HCT116 (cell line): Measurements from ENCODE around the gene SIGLEC5. TPM values are rescaled to one million over a fixed set of nuclear protein-coding genes. Genes with fewer than 3 reads are reported as not detected.

ENCODE experiments used
- ATAC-seq: fragments of 200-7000 bp; cut with Tn5 transposase; 2 replicates; pipeline ENCODE4 v1.9.1; 2020; ENCODE audit warnings: mild to moderate bottlenecking, moderate library complexity
- BruUV-seq: library from RNA; stranded (reverse); fragments of 400-500 nt; replicated peaks from 2 replicates; lab custom pipeline; 2021; lab: Mats Ljungman, UMichigan
- CTCF ChIA-PET: fragments of 300-600 bp; sonication (Branson Sonifier 250); formaldehyde crosslinking; loops from one replicate; lab custom pipeline; 2021; ENCODE audit warnings: antibody characterized with exemption; lab: Charles Lee
- POLR2A ChIA-PET: fragments of 300-600, 350-600 bp; sonication (Branson Sonifier 250); formaldehyde crosslinking; loops from one replicate; lab custom pipeline; 2021; ENCODE audit warnings: antibody characterized with exemption; lab: Charles Lee
- RAD21 ChIA-PET, 2 experiments: fragments of 300-600 bp; sonication (Branson Sonifier 250); formaldehyde crosslinking; loops; one replicate each; lab custom pipeline; 2023; ENCODE audit warnings: low total read pairs in 2 of 2; ENCODE audit not compliant: uncharacterized antibody in 2 of 2, unreplicated experiment in 2 of 2, low non-redundant PET in 1 of 2; lab: Charles Lee
- DNase-seq: peaks from one replicate; pipeline ENCODE4 v3.0.0-alpha.2; 2010; ENCODE audit warnings: low read depth, low spot score
- H2AFZ ChIP-seq: fragments of 200-600 bp; shearing (Covaris generic), sonication (generic); 2 replicates; pipeline ENCODE4 v1.6.1; 2017; ENCODE audit warnings: low read depth, mixed run types, mixed read lengths, antibody characterized with exemption, low read length; ENCODE audit not compliant: poor library complexity, severe bottlenecking
- H3K27ac ChIP-seq: 2 replicates; pipeline ENCODE4 v1.5.1; 2012; ENCODE audit warnings: low read depth, low read length
- H3K27me3 ChIP-seq: fragments of 200-600 bp; sonication (generic); 2 replicates; pipeline ENCODE4 v1.6.1; 2016; ENCODE audit warnings: mixed run types, low read length, mixed read lengths; ENCODE audit not compliant: insufficient read depth
- H3K36me3 ChIP-seq, 2 experiments: fragments of 200-500 bp in 1 of 2; fragments of 200-600 bp in 1 of 2; sonication (Bioruptor generic) in 1 of 2; sonication (generic) in 1 of 2; 2 replicates each; pipeline versions ENCODE4 v1.5.1 to v1.6.1; 2014 to 2016; ENCODE audit warnings: low read length in 2 of 2, inconsistent platforms in 1 of 2, mixed read lengths in 1 of 2, mixed run types in 1 of 2; ENCODE audit not compliant: insufficient read depth in 2 of 2, control insufficient read depth in 1 of 2
- H3K4me1 ChIP-seq, 2 experiments: fragments of 200-600 bp in 1 of 2; sonication (generic) in 1 of 2; 2 replicates each; pipeline versions ENCODE4 v1.5.1 to v1.6.1; 2012 to 2017; ENCODE audit warnings: low read length in 2 of 2, inconsistent platforms in 1 of 2, mild to moderate bottlenecking in 1 of 2, mixed read lengths in 1 of 2, mixed run types in 1 of 2, moderate library complexity in 1 of 2; ENCODE audit not compliant: insufficient read depth in 2 of 2, control insufficient read depth in 1 of 2
- H3K4me2 ChIP-seq: fragments of 200-600 bp; sonication (generic); 2 replicates; pipeline ENCODE4 v1.6.1; 2017; ENCODE audit warnings: mixed run types, low read length, mixed read lengths
- H3K4me3 ChIP-seq, 2 experiments: fragments of 200-600 bp in 1 of 2; sonication (generic) in 1 of 2; replicated peaks in 1 of 2; 2 replicates each; pipeline ENCODE4 v1.5.1; 2011 to 2016; ENCODE audit warnings: low read length in 2 of 2, control low read depth in 1 of 2, low read depth in 1 of 2, mild to moderate bottlenecking in 1 of 2, mixed read lengths in 1 of 2, mixed run types in 1 of 2
- H3K79me2 ChIP-seq: fragments of 200-600 bp; sonication (generic); 2 replicates; pipeline ENCODE4 v1.6.1; 2017; ENCODE audit warnings: mild to moderate bottlenecking, mixed run types, low read length, moderate library complexity, mixed read lengths; ENCODE audit not compliant: insufficient read depth
- H3K9ac ChIP-seq: fragments of 200-600 bp; sonication (generic); 2 replicates; pipeline ENCODE4 v1.6.1; 2016; ENCODE audit warnings: low read length, mixed read lengths
- H3K9me2 ChIP-seq: fragments of 200-600 bp; sonication (generic), shearing (Covaris generic); 2 replicates; pipeline ENCODE4 v1.6.1; 2017; ENCODE audit warnings: mixed run types, mild to moderate bottlenecking, moderate library complexity; ENCODE audit not compliant: insufficient read depth
- H3K9me3 ChIP-seq, 2 experiments: fragments of 200-500 bp in 1 of 2; fragments of 200-600 bp in 1 of 2; sonication (Bioruptor generic) in 1 of 2; sonication (generic) in 1 of 2; 2 replicates each; pipeline ENCODE4 v1.6.1; 2014 to 2017; ENCODE audit warnings: low read length in 2 of 2, mixed read lengths in 2 of 2, inconsistent platforms in 1 of 2, low read depth in 1 of 2, mild to moderate bottlenecking in 1 of 2, mixed run types in 1 of 2, moderate library complexity in 1 of 2; ENCODE audit not compliant: control insufficient read depth in 1 of 2, insufficient read depth in 1 of 2
- H4K20me1 ChIP-seq: fragments of 200-600 bp; sonication (generic), shearing (Covaris generic); 2 replicates; pipeline ENCODE4 v1.6.1; 2017; ENCODE audit warnings: mixed run types, mild to moderate bottlenecking, moderate library complexity; ENCODE audit not compliant: insufficient read depth
- EZH2phosphoT487 ChIP-seq: fragments of 200-600 bp; IDR thresholded peaks from 2 replicates; pipeline ENCODE4 v1.6.1; 2018; ENCODE audit warnings: antibody characterized with exemption, borderline replicate concordance
- SP1 ChIP-seq: IDR thresholded peaks from 2 replicates; pipeline ENCODE4 v1.6.1; 2012; ENCODE audit warnings: low read depth
- TCF7L2 ChIP-seq: IDR thresholded peaks from 2 replicates; pipeline ENCODE4 v1.7.0; 2011; ENCODE audit warnings: borderline replicate concordance, inconsistent platforms; ENCODE audit not compliant: insufficient read depth, insufficient read length; ENCODE audit errors: extremely low read depth
- intact Hi-C: fragments of 100-400 bp; cut with micrococcal nuclease; formaldehyde crosslinking; loops from 2 replicates; pipeline ENCODE4 v1.10.0; 2022
- total RNA-seq: library from RNA; stranded (reverse); gene quantifications from one replicate; pipeline ENCODE4 v1.2.1, GENCODE V29; 2021; ENCODE audit not compliant: unreplicated experiment
- TF ChIP-seq, protein P1 (sequence below), 3 experiments: fragments of 200-600 bp in 1 of 3; sonication (generic) in 1 of 3; IDR thresholded peaks in 2 of 3; conservative IDR thresholded peaks in 1 of 3; 2 replicates each; pipeline ENCODE4 v1.5.1; 2012 to 2017; ENCODE audit warnings: low read depth in 2 of 3, low read length in 2 of 3, antibody characterized with exemption in 1 of 3, borderline replicate concordance in 1 of 3, control low read depth in 1 of 3, mild to moderate bottlenecking in 1 of 3, mixed read lengths in 1 of 3, mixed run types in 1 of 3, moderate library complexity in 1 of 3; ENCODE audit not compliant: insufficient read depth in 1 of 3

Gene SIGLEC5
- total RNA-seq, 1 experiment from 2014 or later, result not detected

DNA sequence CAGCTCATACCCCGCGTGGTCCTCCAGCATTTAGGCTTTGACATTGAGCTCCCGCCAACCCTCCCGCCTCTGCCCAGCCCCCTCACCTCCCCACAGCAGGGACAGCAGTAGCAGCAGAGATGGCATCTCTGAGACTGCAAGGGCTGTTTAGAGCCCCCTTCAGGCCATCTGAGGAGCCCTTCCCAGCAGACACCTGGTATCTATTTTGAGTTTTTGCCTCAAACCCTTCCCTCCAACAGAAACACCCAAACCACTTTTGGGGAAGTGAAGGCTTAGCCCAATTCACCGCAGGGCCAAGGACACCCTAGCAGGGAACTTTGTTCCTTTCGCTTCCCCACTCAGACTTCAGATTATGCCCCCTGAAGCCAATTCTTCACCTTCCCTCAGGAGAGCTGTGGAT, 65.4 kb downstream of the SIGLEC5 start:
- POLR2A ChIA-PET, result no interaction called here
- Histone ChIP-seq H3K9ac (no peak overlapping the region), H3K36me3 (no peaks in the 10 kb centered on the region), H3K4me2 (no peak overlapping the region), H3K9me2 (no peaks in the 10 kb centered on the region), H3K27me3 (peaks cover 44% of the 10 kb centered on the region), H3K4me1 (no peaks in the 10 kb centered on the region), H3K4me3 (no peak overlapping the region), H4K20me1 (no peaks in the 10 kb centered on the region), H3K9me3 (no peaks in the 10 kb centered on the region), H3K27ac (no peak overlapping the region), H2AFZ (no peak overlapping the region), H3K79me2 (no peaks in the 10 kb centered on the region)
- intact Hi-C loops, result no loop called here
- CTCF ChIA-PET, result no interaction called here
- DNase-seq (no peak), ATAC-seq (peak; percentile 52)
- no TSS peak for BruUV-seq
- RAD21 ChIA-PET, result no interaction called here
- no peak for TF ChIP-seq TCF7L2
- no peak for TF ChIP-seq SP1
- TF ChIP-seq, protein P1, sequence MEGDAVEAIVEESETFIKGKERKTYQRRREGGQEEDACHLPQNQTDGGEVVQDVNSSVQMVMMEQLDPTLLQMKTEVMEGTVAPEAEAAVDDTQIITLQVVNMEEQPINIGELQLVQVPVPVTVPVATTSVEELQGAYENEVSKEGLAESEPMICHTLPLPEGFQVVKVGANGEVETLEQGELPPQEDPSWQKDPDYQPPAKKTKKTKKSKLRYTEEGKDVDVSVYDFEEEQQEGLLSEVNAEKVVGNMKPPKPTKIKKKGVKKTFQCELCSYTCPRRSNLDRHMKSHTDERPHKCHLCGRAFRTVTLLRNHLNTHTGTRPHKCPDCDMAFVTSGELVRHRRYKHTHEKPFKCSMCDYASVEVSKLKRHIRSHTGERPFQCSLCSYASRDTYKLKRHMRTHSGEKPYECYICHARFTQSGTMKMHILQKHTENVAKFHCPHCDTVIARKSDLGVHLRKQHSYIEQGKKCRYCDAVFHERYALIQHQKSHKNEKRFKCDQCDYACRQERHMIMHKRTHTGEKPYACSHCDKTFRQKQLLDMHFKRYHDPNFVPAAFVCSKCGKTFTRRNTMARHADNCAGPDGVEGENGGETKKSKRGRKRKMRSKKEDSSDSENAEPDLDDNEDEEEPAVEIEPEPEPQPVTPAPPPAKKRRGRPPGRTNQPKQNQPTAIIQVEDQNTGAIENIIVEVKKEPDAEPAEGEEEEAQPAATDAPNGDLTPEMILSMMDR (IDR thresholded peaks at IDR 0.05 in 2 of 3, conservative IDR thresholded peaks at IDR 0.05 in 1 of 3; ENCODE audit: borderline replicate concordance in 1 of 3, insufficient read depth in 1 of 3, low read depth in 2 of 3, low read length in 2 of 3), result peak in 1 of 3 experiments; percentile 25; a peak in 1 of 6 replicates
- TF ChIP-seq EZH2phosphoT487, result no peak

Other genes with a start within 250 kb of the SIGLEC5 start
- gene LIM2, start 242.4 kb downstream of the SIGLEC5 start, total RNA-seq, result not detected
- gene C19orf84, start 239.8 kb downstream of the SIGLEC5 start, total RNA-seq, result not detected
- not detected for gene SIGLEC10, start 212.8 kb downstream of the SIGLEC5 start, total RNA-seq
- gene SIGLEC8, start 171.9 kb downstream of the SIGLEC5 start, total RNA-seq, result not detected
- gene CEACAM18, start 151.9 kb downstream of the SIGLEC5 start, total RNA-seq, result not detected
- gene SIGLEC12, start 128.6 kb downstream of the SIGLEC5 start, total RNA-seq, result not detected
- not detected for gene SIGLEC6, start 98.7 kb downstream of the SIGLEC5 start, total RNA-seq
- gene ZNF175, start 59.1 kb downstream of the SIGLEC5 start, total RNA-seq, result 9.3 TPM
- not detected for gene SIGLEC14, start 16.4 kb upstream of the SIGLEC5 start, total RNA-seq
- 13.9 TPM for gene SPACA6, start 62.9 kb upstream of the SIGLEC5 start, total RNA-seq
- not detected for gene HAS1, start 93.6 kb upstream of the SIGLEC5 start, total RNA-seq
- not detected for gene FPR1, start 121.5 kb upstream of the SIGLEC5 start, total RNA-seq
- gene FPR2, start 130.8 kb upstream of the SIGLEC5 start, total RNA-seq, result not detected
- gene FPR3, start 164.8 kb upstream of the SIGLEC5 start, total RNA-seq, result not detected